NT2/D1 (cell line): Measurements from ENCODE around the gene COPB1.
A peak's percentile ranks its signal among the peaks of the same experiment; 100 is the strongest.

Experiments used
- DNase-seq: peaks from one replicate; pipeline ENCODE4 v3.0.0-alpha.2; 2011; ENCODE audit warnings: low read depth, low spot score
- H3K27me3 ChIP-seq: 2 replicates; pipeline ENCODE4 v1.6.0; 2011; ENCODE audit warnings: mild to moderate bottlenecking; ENCODE audit not compliant: insufficient read length, insufficient read depth
- H3K36me3 ChIP-seq: 2 replicates; pipeline ENCODE4 v1.6.1; 2011; ENCODE audit warnings: mild to moderate bottlenecking, low read length, mixed read lengths; ENCODE audit not compliant: insufficient read depth, insufficient read length
- H3K4me1 ChIP-seq: 2 replicates; pipeline ENCODE4 v1.5.1; 2011; ENCODE audit not compliant: insufficient read depth, insufficient read length
- H3K4me3 ChIP-seq: 2 replicates; pipeline ENCODE4 v1.5.1; 2011; ENCODE audit warnings: low read depth; ENCODE audit not compliant: insufficient read length
- H3K9ac ChIP-seq: 2 replicates; pipeline ENCODE4 v1.6.0; 2011; ENCODE audit warnings: low read depth; ENCODE audit not compliant: insufficient read length
- H3K9me3 ChIP-seq: 2 replicates; pipeline ENCODE4 v1.5.1; 2011; ENCODE audit warnings: mild to moderate bottlenecking, low read length; ENCODE audit not compliant: insufficient read depth
- SUZ12 ChIP-seq: IDR thresholded peaks from 2 replicates; pipeline ENCODE4 v1.6.1; 2011; ENCODE audit not compliant: insufficient read length, insufficient read depth; ENCODE audit errors: extremely low read depth
- YY1 ChIP-seq: IDR thresholded peaks from 2 replicates; pipeline ENCODE4 v1.6.1; 2011; ENCODE audit not compliant: insufficient read length, insufficient read depth
- ZNF274 ChIP-seq: IDR thresholded peaks from 2 replicates; pipeline ENCODE4 v1.6.1; 2011; ENCODE audit warnings: mild to moderate bottlenecking, low read depth, low read length

COPB1 gene

DNA sequence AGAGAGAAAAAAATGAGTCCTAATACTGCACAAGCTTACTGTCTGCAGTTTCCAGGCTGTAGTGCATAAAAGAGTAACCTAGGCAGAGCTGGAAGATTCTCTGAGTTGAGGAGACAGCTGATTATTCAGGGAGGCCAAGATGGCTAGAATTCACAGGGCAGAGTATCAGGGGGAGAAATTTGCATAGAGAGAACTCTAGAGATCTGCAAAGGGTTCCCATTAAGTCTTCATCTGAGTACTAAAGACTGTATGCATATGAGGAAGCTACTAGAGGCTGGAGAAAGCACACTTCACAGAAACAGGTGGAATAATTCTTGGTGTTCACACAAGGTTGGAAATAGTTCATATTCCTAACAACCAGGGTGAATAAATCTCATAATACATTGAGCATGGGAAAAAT is 74.0 kb downstream of the COPB1 start:
- Histone ChIP-seq H3K9ac (no peak overlapping the region), H3K36me3 (no peaks in the 10 kb centered on the region), H3K27me3 (no peaks in the 10 kb centered on the region), H3K4me3 (no peak overlapping the region), H3K9me3 (no peaks in the 10 kb centered on the region), H3K4me1 (peaks cover 4% of the 10 kb centered on the region)
- no peak for DNase-seq
- TF ChIP-seq YY1 (no peak), SUZ12 (no peak), ZNF274 (no peak)

- TF ChIP-seq SUZ12 = no peak
- no peaks in the 10 kb centered on the region for H3K9me3 ChIP-seq
- DNase-seq = no peak
- H3K9ac ChIP-seq = no peak overlapping the region
- H3K4me1 ChIP-seq = peaks cover 4% of the 10 kb centered on the region
- no peaks in the 10 kb centered on the region for H3K27me3 ChIP-seq
- H3K4me3 ChIP-seq = no peak overlapping the region
- H3K36me3 ChIP-seq = no peaks in the 10 kb centered on the region
Observed at GRCh38 chr11:14424096-14424495, 75.5 kb downstream of the COPB1 start.

- Histone ChIP-seq H3K4me3 (no peak overlapping the region), H3K36me3 (no peaks in the 10 kb centered on the region), H3K9me3 (no peaks in the 10 kb centered on the region), H3K27me3 (no peaks in the 10 kb centered on the region), H3K9ac (no peak overlapping the region), H3K4me1 (peaks cover 4% of the 10 kb centered on the region)
- TF ChIP-seq SUZ12 (no peak), ZNF274 (no peak), YY1 (no peak)
- no peak for DNase-seq
Observed at GRCh38 chr11:14423633-14424032, 76.0 kb downstream of the COPB1 start.

- H3K36me3 ChIP-seq = no peaks in the 10 kb centered on the region
- no peak for TF ChIP-seq YY1
- TF ChIP-seq ZNF274 = no peak
- DNase-seq = no peak
- peaks cover 4% of the 10 kb centered on the region for H3K4me1 ChIP-seq
- H3K9ac ChIP-seq = peak overlapping the region; percentile 16
- H3K27me3 ChIP-seq = no peaks in the 10 kb centered on the region
- H3K4me3 ChIP-seq = no peak overlapping the region
- no peaks in the 10 kb centered on the region for H3K9me3 ChIP-seq
Observed at GRCh38 chr11:14422814-14423182, 76.8 kb downstream of the COPB1 start.

DNA sequence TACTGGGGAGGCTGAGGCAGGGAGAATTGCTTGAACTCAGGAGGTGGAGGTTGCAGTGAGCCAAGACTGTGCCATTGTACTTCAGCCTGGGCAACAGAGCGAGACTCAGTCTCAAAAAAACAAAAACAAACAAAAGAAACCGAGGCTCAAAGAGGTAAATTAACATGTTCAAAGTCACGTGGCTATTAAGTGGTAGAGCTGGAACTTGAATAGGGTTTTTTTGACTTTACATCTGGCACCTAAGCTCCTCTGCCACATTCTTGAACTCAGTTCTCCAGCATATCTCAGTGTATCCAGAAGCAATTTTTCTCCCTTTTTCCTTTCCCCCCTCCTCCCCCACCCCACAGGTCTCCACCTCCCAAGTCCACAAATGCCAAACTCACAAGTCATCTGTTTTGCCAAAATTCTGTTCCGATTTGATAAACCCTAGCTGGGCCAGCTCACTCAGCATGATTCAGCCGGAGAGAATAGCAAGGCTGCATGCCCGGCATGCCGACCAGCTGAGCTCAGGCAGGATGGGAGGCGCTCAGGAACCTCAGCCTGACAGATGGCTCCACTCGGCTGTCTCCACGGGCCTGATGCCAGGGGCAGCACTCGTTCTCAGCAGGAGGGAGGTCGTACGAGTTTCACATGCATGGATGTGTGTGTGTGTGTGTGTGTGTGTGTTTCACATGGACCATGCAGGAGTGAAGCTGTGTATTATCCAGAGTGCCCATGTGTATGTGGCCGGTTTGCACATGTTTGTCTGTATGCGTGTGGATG is 77.4 kb downstream of the COPB1 start:
- no peaks in the 10 kb centered on the region for H3K27me3 ChIP-seq
- peak overlapping the region; percentile 16 for H3K9ac ChIP-seq
- H3K4me1 ChIP-seq = peaks cover 4% of the 10 kb centered on the region
- no peak for TF ChIP-seq YY1
- TF ChIP-seq ZNF274 = no peak
- no peak for TF ChIP-seq SUZ12
- no peaks in the 10 kb centered on the region for H3K36me3 ChIP-seq
- H3K4me3 ChIP-seq = no peak overlapping the region
- H3K9me3 ChIP-seq = no peaks in the 10 kb centered on the region
- peak; percentile 82 for DNase-seq

DNA sequence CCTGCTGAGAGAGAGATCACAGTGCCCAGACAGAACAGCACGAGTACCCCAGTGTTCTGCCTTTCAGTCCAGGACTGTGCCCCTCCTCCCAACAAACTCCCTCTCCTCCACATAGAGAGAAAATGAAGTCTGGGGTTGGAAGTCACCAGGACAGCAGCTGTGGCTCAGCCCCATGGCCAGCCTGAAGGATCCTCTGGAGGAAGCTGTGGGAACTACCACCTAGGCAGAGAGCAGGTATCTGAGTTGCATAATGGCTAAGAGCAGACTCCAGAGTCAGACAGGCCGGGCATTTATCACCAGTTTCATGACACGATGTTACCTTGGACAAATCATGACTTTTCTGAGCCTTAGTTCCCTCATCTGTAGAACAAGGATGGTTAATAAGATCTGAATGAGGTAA is 79.4 kb downstream of the COPB1 start:
- peaks cover 4% of the 10 kb centered on the region for H3K4me1 ChIP-seq
- H3K36me3 ChIP-seq = no peaks in the 10 kb centered on the region
- DNase-seq = no peak
- no peak overlapping the region for H3K9ac ChIP-seq
- H3K9me3 ChIP-seq = no peaks in the 10 kb centered on the region
- no peak for TF ChIP-seq YY1
- TF ChIP-seq SUZ12 = no peak
- no peak for TF ChIP-seq ZNF274
- no peak overlapping the region for H3K4me3 ChIP-seq
- no peaks in the 10 kb centered on the region for H3K27me3 ChIP-seq

GRCh38 chr11:14418801-14419417 is 80.7 kb downstream of the COPB1 start:
- H3K4me3 ChIP-seq = no peak overlapping the region
- no peaks in the 10 kb centered on the region for H3K36me3 ChIP-seq
- H3K4me1 ChIP-seq = peaks cover 6% of the 10 kb centered on the region
- no peak overlapping the region for H3K9ac ChIP-seq
- TF ChIP-seq SUZ12 (no peak), ZNF274 (no peak), YY1 (no peak)
- DNase-seq = no peak
- H3K27me3 ChIP-seq = no peaks in the 10 kb centered on the region
- no peaks in the 10 kb centered on the region for H3K9me3 ChIP-seq
